Gastrocnemius medialis (tissue), 4 donors: ENCODE data around the gene SIRPA. TPM values are rescaled to one million over a fixed set of nuclear protein-coding genes. Genes with fewer than 3 reads are reported as not detected.
"Not testable (repeated sequence)": the region's sequence is repeated elsewhere in the genome, so short reads cannot be mapped to it uniquely, and the experiment has no call there.

Experiments used
- ATAC-seq, 2 donors: fragments of 150-250 bp; one replicate each; pipeline ENCODE4 v1.9.1; 2016
- DNase-seq, 2 donors: peaks; one replicate each; pipeline ENCODE4 v3.0.0-alpha.2; 2019
- H3K27ac ChIP-seq, 4 donors: fragments of 200-600 bp; sonication (generic); 1 replicate in 1 of 4; 2 replicates in 3 of 4; pipeline ENCODE4 v1.5.1; 2016 to 2018; ENCODE audit warnings: mild to moderate bottlenecking in 2 of 4, moderate library complexity in 1 of 4
- H3K27me3 ChIP-seq, 3 donors: fragments of 200-600 bp; sonication (generic) in 2 of 3; 1 replicate in 1 of 3; 2 replicates in 2 of 3; pipeline versions ENCODE4 v1.5.1 to v1.6.0; 2016 to 2019; ENCODE audit warnings: mild to moderate bottlenecking in 1 of 3, moderate library complexity in 1 of 3
- H3K36me3 ChIP-seq, 2 donors: fragments of 200-600 bp; sonication (generic) in 1 of 2; one replicate each; pipeline ENCODE4 v1.5.1; 2017 to 2018
- H3K4me1 ChIP-seq, 2 donors: fragments of 200-600 bp; sonication (generic) in 1 of 2; one replicate each; pipeline ENCODE4 v1.5.1; 2016 to 2017; ENCODE audit warnings: mild to moderate bottlenecking in 2 of 2
- H3K4me3 ChIP-seq, 4 donors: fragments of 200-600 bp; sonication (generic) in 3 of 4; 1 replicate in 1 of 4; 2 replicates in 3 of 4; pipeline ENCODE4 v1.5.1; 2016 to 2019; ENCODE audit warnings: mild to moderate bottlenecking in 2 of 4
- H3K9me3 ChIP-seq, 3 donors: fragments of 200-600 bp; sonication (generic) in 2 of 3; 1 replicate in 1 of 3; 2 replicates in 2 of 3; pipeline ENCODE4 v1.5.1; 2016 to 2019
- POLR2A ChIP-seq, 2 donors: fragments of 450-650 bp; IDR thresholded peaks; one replicate each; pipeline ENCODE4 v1.6.1; 2017; ENCODE audit warnings: antibody characterized with exemption in 2 of 2, mild to moderate bottlenecking in 2 of 2, moderate library complexity in 2 of 2
- in situ Hi-C, 4 donors: fragments of 200-750 bp; cut with MboI; loops; one replicate each; pipeline versions ENCODE4 v1.15.0 to v1.8.0; 2017; ENCODE audit warnings: low sequenced_read_pairs in 4 of 4
- intact Hi-C: fragments of 100-400 bp; cut with DNase I; formaldehyde crosslinking; loops from one replicate; pipeline ENCODE4 v1.15.1; 2023; ENCODE audit warnings: low total_unique reads
- total RNA-seq, 4 donors: library from RNA; depleted of rRNA; stranded (reverse); fragments of >200 nt; gene quantifications; one replicate each; pipeline versions ENCODE4 v1.1.0 to v1.2.3, GENCODE V29; 2016
- TF ChIP-seq, protein P1 (sequence below), 5 experiments: fragments of 450-650 bp in 3 of 5; fragments of 200-600 bp in 2 of 5; sonication (generic) in 2 of 5; IDR thresholded peaks in 4 of 5; conservative IDR thresholded peaks in 1 of 5; 1 replicate in 4 of 5; 2 replicates in 1 of 5; pipeline ENCODE4 v1.5.1; 2016 to 2019; ENCODE audit warnings: antibody characterized with exemption in 5 of 5, mild to moderate bottlenecking in 3 of 5, moderate library complexity in 3 of 5

Gene SIRPA
- total RNA-seq, 4 donors from 2014 or later: 14.6 to 62.0 (median 20.6) TPM

DNA sequence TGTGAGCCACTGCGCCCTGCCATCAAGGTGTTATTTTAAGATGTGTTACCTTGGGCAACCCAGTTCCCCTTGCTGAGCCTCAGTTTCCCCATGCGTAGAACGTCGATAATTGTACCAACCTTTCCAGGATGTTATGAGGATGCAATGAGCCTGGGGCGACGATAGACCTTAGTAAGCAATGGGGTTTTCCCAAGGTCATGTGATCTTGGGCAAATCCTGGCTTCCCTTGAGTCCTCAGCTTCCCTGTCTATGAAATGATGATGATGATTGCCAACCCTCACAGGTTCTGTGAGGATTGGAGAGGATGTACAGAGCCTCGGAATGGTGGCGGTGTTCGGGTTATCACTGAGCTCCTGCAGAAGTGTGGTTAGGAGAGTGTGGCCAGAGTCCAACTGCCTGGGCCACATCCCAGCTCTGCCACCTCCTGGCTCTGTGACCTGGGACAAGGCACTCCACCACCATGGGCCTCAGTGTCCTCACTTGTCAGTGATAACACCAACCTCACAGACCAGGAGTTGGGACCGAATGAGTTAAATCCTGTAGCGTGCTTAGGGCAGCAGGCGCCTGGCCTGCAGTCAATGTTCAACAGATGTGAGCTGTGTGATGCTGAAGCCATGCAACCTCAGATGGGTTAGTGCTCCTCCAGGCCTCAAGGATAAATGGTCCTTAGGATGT, 23.4 kb downstream of the SIRPA start:
- no peak for DNase-seq
- in situ Hi-C loops (no loop called here), intact Hi-C loops (no loop called here)
- no peak overlapping the region for H3K4me3 ChIP-seq
- no peaks in the 10 kb centered on the region for H3K27me3 ChIP-seq
- no peak for ATAC-seq
- peaks cover 0 to 16% of the 10 kb centered on the region in 2 donors for H3K36me3 ChIP-seq
- no peak overlapping the region for H3K27ac ChIP-seq
- H3K9me3 ChIP-seq: no peaks in the 10 kb centered on the region
- H3K4me1 ChIP-seq: no peaks in the 10 kb centered on the region
- TF ChIP-seq POLR2A (IDR thresholded peaks at IDR 0.05): no peak

DNA sequence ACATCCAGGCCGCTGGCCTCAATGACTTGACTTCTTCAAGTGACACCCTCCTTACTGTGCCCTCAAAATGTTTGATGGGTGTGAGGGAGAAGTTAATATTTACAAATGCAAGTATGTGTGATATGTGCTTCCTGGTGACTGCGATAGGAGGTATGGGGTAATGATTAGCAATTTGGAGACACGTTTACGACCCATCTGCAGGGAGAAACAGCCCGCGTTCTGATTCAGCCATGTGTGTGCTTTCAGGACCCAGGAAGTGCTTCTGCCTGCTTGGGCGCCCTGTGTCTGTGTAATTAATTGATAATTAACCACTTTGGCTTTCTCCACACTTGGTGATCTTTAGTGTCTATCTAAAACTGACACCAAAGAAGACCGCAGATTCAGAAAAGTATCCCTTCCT, 25.0 kb downstream of the SIRPA start:
- intact Hi-C loops (no loop called here), in situ Hi-C loops (no loop called here)
- peaks cover 0 to 16% of the 10 kb centered on the region in 2 donors for H3K36me3 ChIP-seq
- H3K4me3 ChIP-seq: no peak overlapping the region
- ATAC-seq (no peak), DNase-seq (no peak)
- H3K4me1 ChIP-seq: no peaks in the 10 kb centered on the region
- TF ChIP-seq POLR2A (IDR thresholded peaks at IDR 0.05): no peak
- TF ChIP-seq, protein P1, sequence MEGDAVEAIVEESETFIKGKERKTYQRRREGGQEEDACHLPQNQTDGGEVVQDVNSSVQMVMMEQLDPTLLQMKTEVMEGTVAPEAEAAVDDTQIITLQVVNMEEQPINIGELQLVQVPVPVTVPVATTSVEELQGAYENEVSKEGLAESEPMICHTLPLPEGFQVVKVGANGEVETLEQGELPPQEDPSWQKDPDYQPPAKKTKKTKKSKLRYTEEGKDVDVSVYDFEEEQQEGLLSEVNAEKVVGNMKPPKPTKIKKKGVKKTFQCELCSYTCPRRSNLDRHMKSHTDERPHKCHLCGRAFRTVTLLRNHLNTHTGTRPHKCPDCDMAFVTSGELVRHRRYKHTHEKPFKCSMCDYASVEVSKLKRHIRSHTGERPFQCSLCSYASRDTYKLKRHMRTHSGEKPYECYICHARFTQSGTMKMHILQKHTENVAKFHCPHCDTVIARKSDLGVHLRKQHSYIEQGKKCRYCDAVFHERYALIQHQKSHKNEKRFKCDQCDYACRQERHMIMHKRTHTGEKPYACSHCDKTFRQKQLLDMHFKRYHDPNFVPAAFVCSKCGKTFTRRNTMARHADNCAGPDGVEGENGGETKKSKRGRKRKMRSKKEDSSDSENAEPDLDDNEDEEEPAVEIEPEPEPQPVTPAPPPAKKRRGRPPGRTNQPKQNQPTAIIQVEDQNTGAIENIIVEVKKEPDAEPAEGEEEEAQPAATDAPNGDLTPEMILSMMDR (IDR thresholded peaks at IDR 0.05 in 4 of 5, conservative IDR thresholded peaks at IDR 0.05 in 1 of 5): no peak
- no peaks in the 10 kb centered on the region for H3K27me3 ChIP-seq
- no peaks in the 10 kb centered on the region for H3K9me3 ChIP-seq
- no peak overlapping the region for H3K27ac ChIP-seq

DNA sequence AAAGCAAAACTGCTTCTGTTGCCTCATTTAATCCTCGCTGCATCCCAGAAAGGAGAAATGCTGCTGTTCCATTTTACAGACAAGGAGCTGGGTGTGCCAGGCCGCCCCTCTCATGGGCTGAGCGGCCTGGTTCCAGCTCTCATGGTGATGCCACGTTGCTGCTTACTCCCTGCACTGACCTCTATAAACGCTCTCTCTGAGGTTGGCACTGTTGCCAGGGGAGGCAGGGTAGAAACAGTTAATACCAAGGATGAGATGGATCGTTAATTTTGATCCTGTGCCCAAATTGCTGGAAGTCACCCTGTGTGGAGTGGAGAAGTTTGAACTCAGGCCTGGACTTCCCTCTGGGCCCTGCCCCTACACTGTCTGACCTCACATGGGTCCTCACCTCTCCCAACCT, 25.6 kb downstream of the SIRPA start:
- H3K36me3 ChIP-seq: peaks cover 0 to 11% of the 10 kb centered on the region in 2 donors

DNA sequence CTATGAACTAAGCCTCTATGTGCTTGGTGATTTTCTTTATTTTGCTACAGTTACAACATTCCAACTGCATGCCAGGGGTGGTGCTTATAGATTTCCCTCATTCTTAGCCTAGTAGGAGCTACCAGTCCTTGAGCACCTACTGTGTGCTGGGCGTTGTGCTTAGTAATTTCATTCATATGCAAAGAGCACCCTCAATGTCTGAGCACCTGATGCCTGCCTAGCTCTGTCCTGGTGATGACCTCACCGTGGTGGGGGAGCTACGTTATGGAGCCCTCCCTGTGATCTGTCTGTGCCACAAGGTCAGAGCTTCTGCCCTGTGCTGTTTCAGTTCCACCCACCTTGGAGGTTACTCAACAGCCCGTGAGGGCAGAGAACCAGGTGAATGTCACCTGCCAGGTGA, 26.8 kb downstream of the SIRPA start:
- ATAC-seq, DNase-seq, H3K27ac ChIP-seq, H3K9me3 ChIP-seq, intact Hi-C loops, H3K4me3 ChIP-seq, H3K27me3 ChIP-seq, H3K36me3 ChIP-seq, in situ Hi-C loops, H3K4me1 ChIP-seq: not testable (repeated sequence)

More for the DNA sequence above, 25.6 kb downstream of the SIRPA start:
- Histone ChIP-seq H3K27me3 (no peaks in the 10 kb centered on the region), H3K27ac (no peak overlapping the region), H3K4me3 (no peak overlapping the region), H3K9me3 (no peaks in the 10 kb centered on the region), H3K4me1 (no peaks in the 10 kb centered on the region)
- no peak for TF ChIP-seq POLR2A (IDR thresholded peaks at IDR 0.05)
- TF ChIP-seq, protein P1 (IDR thresholded peaks at IDR 0.05 in 4 of 5, conservative IDR thresholded peaks at IDR 0.05 in 1 of 5): no peak
- ATAC-seq (no peak), DNase-seq (no peak)
- in situ Hi-C loops: no loop called here
- intact Hi-C loops: no loop called here

DNA sequence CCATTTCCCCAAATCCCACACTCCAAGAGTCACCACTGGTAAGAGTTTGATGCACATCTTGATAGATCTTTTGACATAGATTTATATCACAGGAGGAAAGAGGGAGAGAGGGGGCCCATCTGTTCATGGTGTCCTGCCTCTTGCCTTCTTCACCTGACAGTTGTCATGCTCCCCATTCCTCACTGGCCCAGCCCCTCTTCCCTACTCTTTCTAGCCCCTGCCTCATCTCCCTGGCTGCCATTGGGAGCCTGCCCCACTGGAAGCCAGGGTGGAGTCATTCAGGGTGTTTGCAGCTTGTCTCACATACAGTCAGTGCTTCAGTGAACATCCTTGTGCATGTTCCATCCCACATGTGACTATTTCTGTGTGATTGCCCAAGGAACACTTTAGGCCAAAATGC, 27.6 kb downstream of the SIRPA start:
- Histone ChIP-seq H3K36me3 (no peaks in the 10 kb centered on the region), H3K27ac (no peak overlapping the region), H3K4me1 (no peaks in the 10 kb centered on the region), H3K9me3 (no peaks in the 10 kb centered on the region), H3K27me3 (no peaks in the 10 kb centered on the region), H3K4me3 (no peak overlapping the region)
- in situ Hi-C loops (no loop called here), intact Hi-C loops (no loop called here)
- no peak for TF ChIP-seq POLR2A (IDR thresholded peaks at IDR 0.05)
- TF ChIP-seq, protein P1 (IDR thresholded peaks at IDR 0.05 in 4 of 5, conservative IDR thresholded peaks at IDR 0.05 in 1 of 5): no peak
- DNase-seq (no peak), ATAC-seq (no peak)
